K562 (cell line): ENCODE results near the gene SUDS3. TPM values are rescaled to one million over a fixed set of nuclear protein-coding genes. Genes with fewer than 3 reads are reported as not detected.

Experiments used
- CBFA2T3 ChIP-seq: fragments of 450-650 bp; IDR thresholded peaks from 2 replicates; pipeline ENCODE4 v1.6.1; 2017
- CEBPG ChIP-seq, 3 experiments: fragments of 200-800 bp in 1 of 3; sonication (Bioruptor generic) in 1 of 3; sonication (generic) in 1 of 3; formaldehyde crosslinking in 1 of 3; IDR thresholded peaks in 2 of 3; conservative IDR thresholded peaks in 1 of 3; 2 replicates each; pipeline versions ENCODE4 v1.6.1 to v1.8.0; 2016 to 2022; ENCODE audit warnings: missing compliant biosample characterization in 2 of 3, missing genetic modification characterization in 2 of 3, mild to moderate bottlenecking in 1 of 3, missing genetic modification reagents in 1 of 3
- DEAF1 ChIP-seq: fragments of 450-650 bp; formaldehyde crosslinking; IDR thresholded peaks from 2 replicates; pipeline ENCODE4 v1.4.0; 2020; ENCODE audit warnings: mild to moderate bottlenecking, moderate library complexity
- GATAD2B ChIP-seq: fragments of 450-650 bp; IDR thresholded peaks from 2 replicates; pipeline ENCODE4 v1.6.1; 2017; ENCODE audit warnings: mild to moderate bottlenecking, borderline replicate concordance
- HDAC8 ChIP-seq: fragments of 450-650 bp; IDR thresholded peaks from 2 replicates; pipeline ENCODE4 v1.6.1; 2016; ENCODE audit warnings: mild to moderate bottlenecking, missing genetic modification characterization, moderate library complexity, missing compliant biosample characterization
- KLF13 ChIP-seq: fragments of 450-650 bp; IDR thresholded peaks from 2 replicates; pipeline ENCODE4 v1.6.1; 2016; ENCODE audit warnings: missing genetic modification characterization, low read depth, mild to moderate bottlenecking, missing compliant biosample characterization, moderate library complexity, borderline replicate concordance
- PCBP2 ChIP-seq: fragments of 200-400 bp; formaldehyde crosslinking; IDR thresholded peaks from 2 replicates; pipeline ENCODE4 v1.6.1; 2018; ENCODE audit warnings: low read length, low read depth, mild to moderate bottlenecking, moderate library complexity; ENCODE audit not compliant: poor library complexity, severe bottlenecking
- RFX7 ChIP-seq: fragments of 250-450 bp; sonication (Bioruptor Pico); IDR thresholded peaks from 2 replicates; pipeline ENCODE4 v1.5.1; 2021; ENCODE audit warnings: mild to moderate bottlenecking
- RNF2 ChIP-seq: sonication (generic); IDR thresholded peaks from 2 replicates; pipeline ENCODE4 v1.6.1; 2016
- SMAD3 ChIP-seq: fragments of 450-650 bp; formaldehyde crosslinking; conservative IDR thresholded peaks from 2 replicates; pipeline ENCODE4 v1.4.0; 2020; ENCODE audit warnings: mild to moderate bottlenecking
- SMARCB1 ChIP-seq: IDR thresholded peaks from 2 replicates; pipeline ENCODE4 v1.6.1; 2011; ENCODE audit warnings: improper control_type of control experiment, low read depth; ENCODE audit not compliant: insufficient read length
- ZBTB7A ChIP-seq: IDR thresholded peaks from 2 replicates; pipeline ENCODE4 v1.6.1; 2011; ENCODE audit warnings: low read depth, mild to moderate bottlenecking, low read length, moderate library complexity, borderline replicate concordance; ENCODE audit not compliant: control insufficient read depth
- ZNF184 ChIP-seq: sonication (generic); formaldehyde crosslinking; IDR thresholded peaks from 2 replicates; pipeline ENCODE4 v1.5.0; 2020; ENCODE audit warnings: missing genetic modification reagents
- ZNF589 ChIP-seq: fragments of 200-800 bp; sonication (Bioruptor generic); IDR thresholded peaks from 2 replicates; pipeline ENCODE4 v1.6.1; 2016; ENCODE audit warnings: low read depth, missing genetic modification characterization, missing compliant biosample characterization
- polyA plus RNA-seq, 8 experiments: library from polyadenylated mRNA; depleted of rRNA in 4 of 8; stranded (reverse) in 5 of 8; unstranded in 3 of 8; fragments of >200 nt; fragmentation: Nextera tagmentation in 2 of 8; fragmentation: Illumina TruSeq in 1 of 8; extraction: Ambion mirVana in 2 of 8; extraction: Trizol in 1 of 8; gene quantifications; 2 replicates each; pipeline versions ENCODE4 v1.2.1 to v1.2.3, GENCODE V29; 2011 to 2014; ENCODE audit warnings: inconsistent platforms in 1 of 8, missing spikeins in 1 of 8
- total RNA-seq, 7 experiments: library from RNA; depleted of rRNA in 6 of 7; stranded (reverse); fragments of >200 nt in 6 of 7; fragmentation: Illumina TruSeq in 2 of 7; extraction: Trizol in 2 of 7; gene quantifications; 2 replicates each; pipeline versions ENCODE4 v1.2.1 to v1.2.3, GENCODE V29; 2011 to 2021; ENCODE audit warnings: low replicate concordance in 1 of 7
- TF ChIP-seq, protein P1 (sequence below): sonication (generic); formaldehyde crosslinking; IDR thresholded peaks from 2 replicates; pipeline ENCODE4 v1.8.0; 2022; ENCODE audit warnings: mild to moderate bottlenecking, missing genetic modification reagents
- TF ChIP-seq, protein P2 (sequence below): fragments of 150-350 bp; conservative IDR thresholded peaks from 2 replicates; pipeline ENCODE4 v1.6.1; 2014; ENCODE audit warnings: low read length

The SUDS3 gene
- total and polyA plus RNA-seq, 9 of the 15 experiments (the other 6 are each of a cell fraction or from before 2014, with no cell fraction given): 6.6 to 30.5 (median 23.3) TPM

GRCh38 chr12:118376089-118377020 lies at the start of gene SUDS3 (continued):
- TF ChIP-seq, protein P1, sequence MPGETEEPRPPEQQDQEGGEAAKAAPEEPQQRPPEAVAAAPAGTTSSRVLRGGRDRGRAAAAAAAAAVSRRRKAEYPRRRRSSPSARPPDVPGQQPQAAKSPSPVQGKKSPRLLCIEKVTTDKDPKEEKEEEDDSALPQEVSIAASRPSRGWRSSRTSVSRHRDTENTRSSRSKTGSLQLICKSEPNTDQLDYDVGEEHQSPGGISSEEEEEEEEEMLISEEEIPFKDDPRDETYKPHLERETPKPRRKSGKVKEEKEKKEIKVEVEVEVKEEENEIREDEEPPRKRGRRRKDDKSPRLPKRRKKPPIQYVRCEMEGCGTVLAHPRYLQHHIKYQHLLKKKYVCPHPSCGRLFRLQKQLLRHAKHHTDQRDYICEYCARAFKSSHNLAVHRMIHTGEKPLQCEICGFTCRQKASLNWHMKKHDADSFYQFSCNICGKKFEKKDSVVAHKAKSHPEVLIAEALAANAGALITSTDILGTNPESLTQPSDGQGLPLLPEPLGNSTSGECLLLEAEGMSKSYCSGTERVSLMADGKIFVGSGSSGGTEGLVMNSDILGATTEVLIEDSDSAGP (CRISPR knock-in tag): 0 out of 2 replicates have a peak, but pooled peaks have one; percentile 27
- TF ChIP-seq CEBPG (CRISPR knock-in tag; IDR thresholded peaks at IDR 0.05): no peak
- no peak for TF ChIP-seq CEBPG (tag; conservative IDR thresholded peaks at IDR 0.05 in 1 of 2, IDR thresholded peaks at IDR 0.05 in 1 of 2)
- TF ChIP-seq, protein P2, sequence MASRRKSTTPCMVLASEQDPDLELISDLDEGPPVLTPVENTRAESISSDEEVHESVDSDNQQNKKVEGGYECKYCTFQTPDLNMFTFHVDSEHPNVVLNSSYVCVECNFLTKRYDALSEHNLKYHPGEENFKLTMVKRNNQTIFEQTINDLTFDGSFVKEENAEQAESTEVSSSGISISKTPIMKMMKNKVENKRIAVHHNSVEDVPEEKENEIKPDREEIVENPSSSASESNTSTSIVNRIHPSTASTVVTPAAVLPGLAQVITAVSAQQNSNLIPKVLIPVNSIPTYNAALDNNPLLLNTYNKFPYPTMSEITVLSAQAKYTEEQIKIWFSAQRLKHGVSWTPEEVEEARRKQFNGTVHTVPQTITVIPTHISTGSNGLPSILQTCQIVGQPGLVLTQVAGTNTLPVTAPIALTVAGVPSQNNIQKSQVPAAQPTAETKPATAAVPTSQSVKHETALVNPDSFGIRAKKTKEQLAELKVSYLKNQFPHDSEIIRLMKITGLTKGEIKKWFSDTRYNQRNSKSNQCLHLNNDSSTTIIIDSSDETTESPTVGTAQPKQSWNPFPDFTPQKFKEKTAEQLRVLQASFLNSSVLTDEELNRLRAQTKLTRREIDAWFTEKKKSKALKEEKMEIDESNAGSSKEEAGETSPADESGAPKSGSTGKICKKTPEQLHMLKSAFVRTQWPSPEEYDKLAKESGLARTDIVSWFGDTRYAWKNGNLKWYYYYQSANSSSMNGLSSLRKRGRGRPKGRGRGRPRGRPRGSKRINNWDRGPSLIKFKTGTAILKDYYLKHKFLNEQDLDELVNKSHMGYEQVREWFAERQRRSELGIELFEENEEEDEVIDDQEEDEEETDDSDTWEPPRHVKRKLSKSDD: 0 out of 2 replicates have a peak, but pooled peaks have one; percentile 25
- peak; percentile 43; the same call in 1 of the 2 replicates for TF ChIP-seq SMAD3 (CRISPR knock-in tag)
- no peak for TF ChIP-seq ZNF184 (CRISPR knock-in tag)
- TF ChIP-seq GATAD2B: peak; percentile 92
- no peak for TF ChIP-seq PCBP2
- TF ChIP-seq SMARCB1: no peak
- TF ChIP-seq DEAF1: peak; percentile 96
- TF ChIP-seq RFX7 (CRISPR knock-in tag): no peak
- TF ChIP-seq CBFA2T3: no peak
- peak; percentile 85 for TF ChIP-seq KLF13 (tag)
- no peak for TF ChIP-seq RNF2
- no peak for TF ChIP-seq ZNF589
- peak; percentile 84 for TF ChIP-seq ZBTB7A
- no peak for TF ChIP-seq HDAC8 (tag)
